Activated naive CD8-positive, alpha-beta T cell (primary cell): Measurements from ENCODE around the gene SDCBP2.

Source experiments
- H3K27ac Mint-ChIP-seq: one replicate; pipeline ENCODE4 v1.8.0; 2021; ENCODE audit warnings: mixed read lengths
- H3K27me3 Mint-ChIP-seq: one replicate; pipeline ENCODE4 v1.8.0; 2021; ENCODE audit warnings: mixed read lengths
- H3K36me3 Mint-ChIP-seq: one replicate; pipeline ENCODE4 v1.8.0; 2021; ENCODE audit warnings: mixed read lengths
- H3K4me1 Mint-ChIP-seq: one replicate; pipeline ENCODE4 v1.8.0; 2021; ENCODE audit warnings: low read depth, mixed read lengths
- H3K4me3 Mint-ChIP-seq: one replicate; pipeline ENCODE4 v1.8.0; 2021; ENCODE audit warnings: mild to moderate bottlenecking, mixed read lengths
- H3K9me3 Mint-ChIP-seq: one replicate; pipeline ENCODE4 v1.8.0; 2021; ENCODE audit warnings: low read depth, mixed read lengths

SDCBP2 gene

DNA sequence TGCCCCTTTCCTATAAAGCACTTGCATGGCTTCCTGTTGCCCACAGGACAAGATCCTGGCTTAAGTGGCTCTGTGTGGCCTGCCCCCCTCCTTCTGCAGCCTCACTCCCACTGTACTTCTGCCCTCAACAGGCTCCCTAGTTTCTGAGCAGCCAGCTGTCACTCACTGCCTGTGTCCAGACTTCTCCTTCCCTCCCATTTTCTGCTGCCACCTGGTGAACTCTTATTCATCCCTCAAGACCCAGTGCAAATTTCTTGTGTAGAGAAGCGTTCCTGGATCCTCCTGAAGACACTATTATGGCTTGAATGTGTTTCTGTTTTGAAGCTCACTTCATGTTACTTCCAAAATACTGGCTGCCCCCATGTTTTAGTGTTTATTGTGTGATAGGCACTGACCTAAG, 36.3 kb downstream of the SDCBP2 start:
- Mint-ChIP-seq H3K27me3 (no peaks in the 10 kb centered on the region), H3K9me3 (no peaks in the 10 kb centered on the region), H3K4me3 (no peak overlapping the region), H3K36me3 (peaks cover 3% of the 10 kb centered on the region), H3K27ac (no peak overlapping the region), H3K4me1 (peaks cover 44% of the 10 kb centered on the region)

DNA sequence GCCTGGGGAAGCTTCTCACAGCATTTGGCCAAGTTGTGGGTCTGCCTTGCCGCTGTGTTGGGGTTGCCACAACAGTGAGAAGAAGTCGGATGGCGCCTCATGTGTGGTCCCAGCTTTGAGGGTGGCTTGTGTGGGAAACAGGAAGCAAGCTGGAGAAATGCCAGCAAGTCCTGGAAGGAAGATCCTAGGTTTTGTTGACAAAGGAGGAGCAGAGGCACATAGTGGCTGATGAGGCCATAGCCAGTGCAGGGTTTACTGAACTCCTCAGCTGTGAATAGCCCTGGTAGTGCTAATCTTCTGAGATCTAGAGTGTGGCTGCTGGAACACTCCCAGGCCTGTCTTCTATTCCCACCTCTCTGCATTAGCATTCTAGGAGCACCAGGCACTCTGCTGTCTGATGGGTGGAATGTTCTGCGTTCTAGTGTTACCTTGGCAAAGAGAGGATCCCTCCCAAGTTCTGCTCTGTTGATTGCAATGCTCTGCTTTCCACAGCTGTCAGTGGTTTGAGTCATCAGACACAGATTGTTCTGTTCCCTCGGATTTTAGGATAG, 37.7 kb downstream of the SDCBP2 start:
- peaks cover 5% of the 10 kb centered on the region for H3K36me3 Mint-ChIP-seq
- peaks cover 57% of the 10 kb centered on the region for H3K4me1 Mint-ChIP-seq
- no peak overlapping the region for H3K27ac Mint-ChIP-seq
- H3K27me3 Mint-ChIP-seq: no peaks in the 10 kb centered on the region
- H3K4me3 Mint-ChIP-seq: no peak overlapping the region
- H3K9me3 Mint-ChIP-seq: no peaks in the 10 kb centered on the region

DNA sequence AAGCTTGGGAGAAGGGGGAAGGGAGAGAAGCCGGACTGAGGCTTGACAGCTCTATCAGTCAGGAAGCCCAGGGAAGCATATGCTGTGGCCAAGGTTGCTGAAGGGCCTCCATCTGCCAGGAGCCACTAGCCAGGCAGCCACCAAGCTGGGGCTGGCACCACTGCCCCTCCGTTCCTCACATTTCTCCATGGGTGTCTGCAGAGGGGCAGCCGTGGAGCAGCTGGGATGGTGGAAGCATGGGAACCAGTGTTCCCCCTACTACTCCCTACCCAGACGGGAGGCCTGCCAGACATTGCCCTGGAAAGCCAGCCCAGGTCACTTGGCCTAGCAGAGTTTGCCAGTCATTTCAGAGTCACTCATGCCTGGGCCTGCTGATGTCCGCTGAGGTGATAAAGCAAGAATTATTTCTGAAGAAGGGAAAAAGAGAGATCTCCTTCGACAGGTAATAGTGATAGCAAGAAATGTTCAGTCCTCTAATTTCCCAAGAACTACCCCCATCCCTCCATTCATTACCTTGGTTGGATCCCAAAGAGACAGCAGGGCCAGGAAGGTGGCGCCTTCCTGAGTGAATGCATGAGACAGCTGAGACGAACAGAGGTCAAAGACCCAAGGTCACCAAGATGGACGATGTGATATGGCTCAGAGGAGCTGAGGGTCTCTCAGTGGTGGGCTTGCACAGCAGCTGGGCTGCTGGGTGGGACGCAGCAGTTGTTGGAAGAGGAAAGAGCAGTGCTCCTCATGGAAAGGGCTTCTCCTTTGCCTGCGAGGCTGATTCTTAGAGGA, 41.0 kb downstream of the SDCBP2 start:
- Mint-ChIP-seq H3K4me1 (peaks cover 82% of the 10 kb centered on the region), H3K4me3 (peak overlapping the region; percentile 85), H3K9me3 (no peaks in the 10 kb centered on the region), H3K36me3 (peaks cover 7% of the 10 kb centered on the region), H3K27ac (peak overlapping the region; percentile 95), H3K27me3 (no peaks in the 10 kb centered on the region)

DNA sequence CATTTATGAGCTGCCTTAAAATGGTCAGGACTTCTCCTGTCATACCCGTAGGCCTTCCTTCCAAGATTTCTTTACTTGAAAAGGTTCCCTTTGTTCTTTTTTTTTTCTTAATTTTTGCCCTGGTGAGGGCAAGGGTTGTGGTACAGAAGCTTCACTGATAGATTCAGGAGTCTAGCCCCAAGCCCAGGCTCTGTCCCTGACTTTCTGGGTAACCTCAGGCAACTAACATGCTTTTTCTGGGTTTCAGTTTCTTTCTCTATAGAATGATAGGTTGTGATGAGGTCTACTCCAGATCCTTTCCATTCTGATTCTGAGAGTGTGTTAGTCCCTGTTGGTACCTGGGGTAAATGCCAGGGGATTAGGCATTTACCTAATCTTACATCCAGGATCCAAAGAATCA, 41.6 kb downstream of the SDCBP2 start:
- no peaks in the 10 kb centered on the region for H3K27me3 Mint-ChIP-seq
- peak overlapping the region; percentile 85 for H3K4me3 Mint-ChIP-seq
- H3K9me3 Mint-ChIP-seq: no peaks in the 10 kb centered on the region
- peak overlapping the region; percentile 95 for H3K27ac Mint-ChIP-seq
- peaks cover 7% of the 10 kb centered on the region for H3K36me3 Mint-ChIP-seq
- peaks cover 81% of the 10 kb centered on the region for H3K4me1 Mint-ChIP-seq

DNA sequence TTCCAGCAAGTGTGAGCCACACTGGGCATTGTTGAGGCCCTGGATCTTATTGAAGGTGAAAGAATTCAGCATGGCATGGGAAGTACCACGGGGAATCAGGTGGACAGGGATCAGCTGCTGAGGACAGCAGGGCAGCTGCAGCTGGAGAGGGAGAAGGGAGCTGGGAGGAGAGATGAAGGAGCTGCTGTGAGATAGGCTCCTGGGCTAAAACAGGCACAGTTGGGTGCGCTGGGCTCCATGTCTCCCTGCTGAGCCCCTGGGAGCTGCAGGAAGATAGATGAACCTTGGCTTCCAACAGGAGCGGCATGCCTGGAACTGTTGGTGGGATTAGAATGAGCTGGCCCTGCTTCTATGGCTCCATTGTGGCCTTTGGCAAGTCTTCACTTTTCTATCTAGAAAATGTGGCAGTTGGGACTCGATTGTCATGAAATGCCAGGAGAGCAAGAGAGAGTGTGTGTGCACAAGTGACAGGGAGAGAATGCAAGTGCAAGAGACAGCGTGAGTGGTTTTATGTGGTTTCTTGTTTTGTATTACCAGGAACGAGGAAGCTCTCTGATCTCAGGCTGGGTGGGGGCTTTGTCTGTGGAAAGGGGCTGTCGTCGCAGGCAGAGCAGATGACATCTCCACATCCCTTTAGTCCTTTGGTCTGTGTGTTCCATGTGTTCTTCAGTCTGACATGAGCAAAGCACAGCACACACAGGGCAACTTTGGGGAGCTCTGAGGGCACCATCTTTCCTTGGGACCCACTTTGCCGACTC, 42.5 kb downstream of the SDCBP2 start:
- H3K4me1 Mint-ChIP-seq: peaks cover 80% of the 10 kb centered on the region
- H3K27me3 Mint-ChIP-seq: no peaks in the 10 kb centered on the region
- H3K36me3 Mint-ChIP-seq: peaks cover 7% of the 10 kb centered on the region
- peak overlapping the region; percentile 95 for H3K27ac Mint-ChIP-seq
- no peaks in the 10 kb centered on the region for H3K9me3 Mint-ChIP-seq
- peak overlapping the region; percentile 85 for H3K4me3 Mint-ChIP-seq

DNA sequence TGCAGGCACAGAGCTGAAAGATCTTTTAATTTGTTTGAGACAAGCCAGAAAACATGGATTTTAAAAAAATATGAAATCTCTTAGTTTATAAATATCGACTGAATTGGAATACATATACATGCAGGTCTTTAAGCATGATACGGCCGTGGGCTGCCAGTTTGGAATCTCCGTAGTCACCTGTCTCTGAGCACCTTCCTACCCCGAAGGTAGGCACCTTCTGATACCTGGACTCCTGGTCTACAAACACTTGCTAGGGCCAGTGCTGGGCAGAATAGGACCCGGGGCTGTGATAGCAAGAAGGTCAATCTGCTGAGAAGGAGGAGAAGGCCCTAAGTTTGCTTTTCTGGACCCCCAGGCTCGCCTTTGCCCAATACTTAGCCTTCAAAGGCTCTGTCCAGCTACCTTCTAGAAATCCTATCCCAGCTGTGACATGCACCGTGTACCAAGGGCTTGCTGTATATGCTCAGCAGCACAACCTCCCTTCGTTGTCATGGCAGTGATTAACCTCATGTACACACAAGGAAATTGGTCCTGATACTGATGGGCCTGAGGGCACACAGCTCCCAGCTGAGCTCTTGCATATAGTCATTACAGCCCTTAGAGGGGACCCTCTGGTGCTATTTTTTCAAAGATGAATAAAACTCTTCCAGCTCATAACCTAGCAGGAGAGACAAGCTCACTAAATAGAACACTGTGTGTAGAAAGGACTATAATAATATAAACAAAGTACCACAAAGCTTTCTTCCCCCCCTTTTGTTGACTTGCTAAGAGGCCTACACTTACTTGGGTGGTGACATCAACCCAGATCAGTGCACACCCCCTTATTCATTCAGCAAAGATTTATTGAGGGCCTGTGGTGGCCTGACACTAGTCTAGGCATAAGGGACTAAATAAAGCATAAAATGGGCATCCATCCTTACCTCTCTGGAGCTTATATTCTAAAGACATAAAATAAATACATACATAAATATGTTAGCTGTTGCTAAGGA, 45.1 kb downstream of the SDCBP2 start:
- Mint-ChIP-seq H3K36me3 (peaks cover 7% of the 10 kb centered on the region), H3K27ac (peak overlapping the region; percentile 10), H3K27me3 (no peaks in the 10 kb centered on the region), H3K4me3 (no peak overlapping the region), H3K4me1 (peaks cover 88% of the 10 kb centered on the region), H3K9me3 (no peaks in the 10 kb centered on the region)

DNA sequence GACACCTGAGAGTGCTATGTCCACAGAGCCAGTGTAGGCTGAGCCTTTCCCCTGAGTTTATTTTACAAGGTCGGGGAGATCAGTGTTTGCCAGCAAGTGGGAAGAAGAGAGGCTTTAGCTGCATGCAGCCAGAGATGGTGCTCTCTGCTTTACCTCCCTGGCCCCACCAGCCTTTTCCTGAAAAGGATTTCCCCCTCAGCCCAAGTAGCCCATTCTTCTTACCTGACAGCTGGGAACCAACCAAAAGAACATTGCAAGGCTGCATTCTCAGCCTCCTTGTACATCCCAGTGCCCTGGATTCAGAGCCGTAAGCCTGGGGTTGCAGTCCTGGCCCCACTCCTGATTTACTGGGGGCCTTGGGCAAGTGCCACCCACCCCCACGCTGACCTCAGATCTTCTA, 46.0 kb downstream of the SDCBP2 start:
- Mint-ChIP-seq H3K9me3 (no peaks in the 10 kb centered on the region), H3K36me3 (peaks cover 4% of the 10 kb centered on the region), H3K4me3 (no peak overlapping the region), H3K4me1 (peaks cover 83% of the 10 kb centered on the region), H3K27ac (peak overlapping the region; percentile 10), H3K27me3 (no peaks in the 10 kb centered on the region)

DNA sequence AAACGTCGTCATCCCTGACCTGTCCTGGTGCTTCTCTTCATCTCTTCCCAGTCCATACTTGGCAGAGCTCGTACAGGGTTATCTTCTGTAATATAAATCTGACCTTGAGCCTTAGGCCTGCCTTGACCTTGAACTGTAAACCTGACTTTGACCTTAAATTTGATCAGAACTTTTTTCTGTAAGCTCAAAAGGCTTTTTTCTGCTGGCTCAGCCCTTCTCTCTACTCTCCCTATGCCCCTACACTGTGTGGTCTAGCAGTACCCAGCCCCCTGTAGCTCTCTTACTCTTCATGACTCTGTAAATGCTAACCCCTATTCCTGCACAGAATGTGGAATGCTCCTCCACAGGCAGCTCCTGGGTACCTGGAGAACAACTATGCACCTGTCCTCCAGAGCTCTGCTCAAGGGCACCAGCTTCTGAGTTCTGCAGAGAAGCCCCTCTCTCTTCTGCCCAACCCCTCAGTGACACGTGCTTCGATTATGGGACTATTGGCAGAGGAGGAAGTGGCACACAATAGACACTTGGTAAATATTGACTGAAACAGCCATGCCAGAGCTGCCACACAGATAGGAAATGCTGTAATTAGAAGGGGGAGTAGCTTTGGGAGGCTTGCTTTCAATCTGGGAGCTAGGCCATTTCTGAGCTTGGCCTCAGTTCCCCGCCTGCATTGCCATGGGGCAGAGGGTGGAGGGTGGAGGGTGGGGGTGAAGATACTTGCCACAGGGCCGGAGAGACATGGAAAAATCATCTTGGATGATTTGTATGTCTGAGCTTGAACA, 47.5 kb downstream of the SDCBP2 start:
- Mint-ChIP-seq H3K4me3 (peak overlapping the region; percentile 66), H3K36me3 (peaks cover 2% of the 10 kb centered on the region), H3K9me3 (no peaks in the 10 kb centered on the region), H3K27ac (peak overlapping the region; percentile 87), H3K27me3 (no peaks in the 10 kb centered on the region), H3K4me1 (peaks cover 69% of the 10 kb centered on the region)

DNA sequence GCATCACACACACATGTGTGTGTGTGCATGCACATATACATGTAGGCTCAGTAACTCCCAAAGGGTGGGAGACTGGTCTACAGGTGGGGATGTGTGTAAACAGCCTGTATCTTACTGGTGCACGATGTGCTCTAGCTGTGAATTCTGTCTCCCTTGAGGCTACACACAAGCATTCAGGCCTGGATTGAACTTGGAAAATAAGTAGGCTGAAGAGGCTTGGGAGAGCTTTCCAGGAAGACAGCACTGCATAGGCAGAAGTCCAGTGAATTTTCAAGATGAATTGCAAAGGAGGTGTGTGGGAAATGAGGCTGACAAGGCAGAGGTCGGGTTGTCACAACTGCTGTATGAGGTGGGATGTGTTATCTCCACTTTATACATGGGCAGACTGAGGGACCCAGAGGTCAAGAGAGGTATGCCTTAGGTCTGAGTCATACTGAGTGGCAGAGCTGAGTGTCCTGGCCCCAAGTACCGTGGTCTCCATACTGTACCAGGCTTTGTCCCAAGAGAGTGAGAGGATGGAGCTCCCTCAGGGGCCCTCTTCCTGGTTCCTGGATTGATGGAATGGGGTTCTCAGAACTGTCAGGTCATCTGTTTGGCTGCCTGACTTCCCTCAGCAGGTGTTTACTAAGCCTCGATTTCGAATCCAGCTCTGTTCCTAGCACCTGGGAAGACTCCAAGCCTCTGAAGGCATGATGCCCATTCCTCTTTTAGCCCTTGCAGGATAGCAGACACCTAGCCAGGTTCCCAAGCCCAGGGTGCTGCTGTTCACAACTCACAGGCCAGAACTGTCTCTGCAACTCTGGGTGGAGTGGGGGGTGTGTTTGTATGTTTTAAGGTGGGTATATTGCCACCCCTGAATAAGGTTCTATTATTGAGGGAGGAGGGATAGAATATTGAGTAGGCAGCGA, 48.5 kb downstream of the SDCBP2 start:
- H3K36me3 Mint-ChIP-seq: peaks cover 2% of the 10 kb centered on the region
- peak overlapping the region; percentile 87 for H3K27ac Mint-ChIP-seq
- no peaks in the 10 kb centered on the region for H3K27me3 Mint-ChIP-seq
- H3K4me1 Mint-ChIP-seq: peaks cover 68% of the 10 kb centered on the region
- no peaks in the 10 kb centered on the region for H3K9me3 Mint-ChIP-seq
- H3K4me3 Mint-ChIP-seq: peak overlapping the region; percentile 66

DNA sequence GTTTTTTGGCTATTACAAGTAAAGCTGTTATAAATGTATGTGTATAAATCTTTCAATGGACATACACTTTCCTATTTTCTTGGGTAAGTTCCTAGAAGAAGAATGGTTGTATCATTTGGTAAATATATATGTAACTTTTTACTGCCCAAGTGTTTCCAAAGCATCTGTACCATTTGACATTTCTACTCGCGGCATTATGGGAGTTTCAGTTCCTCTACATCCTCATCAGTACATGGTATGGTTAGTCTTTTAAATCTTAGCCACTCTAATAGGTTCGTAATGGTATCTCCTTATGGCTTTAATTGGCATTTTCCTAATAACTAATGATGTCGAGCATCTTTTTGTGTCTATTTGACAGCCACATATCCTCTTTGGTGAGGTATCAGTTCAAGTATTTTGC, 49.9 kb downstream of the SDCBP2 start:
- Mint-ChIP-seq H3K9me3 (no peaks in the 10 kb centered on the region), H3K4me3 (no peak overlapping the region), H3K36me3 (no peaks in the 10 kb centered on the region), H3K27ac (no peak overlapping the region), H3K27me3 (no peaks in the 10 kb centered on the region), H3K4me1 (peaks cover 57% of the 10 kb centered on the region)

DNA sequence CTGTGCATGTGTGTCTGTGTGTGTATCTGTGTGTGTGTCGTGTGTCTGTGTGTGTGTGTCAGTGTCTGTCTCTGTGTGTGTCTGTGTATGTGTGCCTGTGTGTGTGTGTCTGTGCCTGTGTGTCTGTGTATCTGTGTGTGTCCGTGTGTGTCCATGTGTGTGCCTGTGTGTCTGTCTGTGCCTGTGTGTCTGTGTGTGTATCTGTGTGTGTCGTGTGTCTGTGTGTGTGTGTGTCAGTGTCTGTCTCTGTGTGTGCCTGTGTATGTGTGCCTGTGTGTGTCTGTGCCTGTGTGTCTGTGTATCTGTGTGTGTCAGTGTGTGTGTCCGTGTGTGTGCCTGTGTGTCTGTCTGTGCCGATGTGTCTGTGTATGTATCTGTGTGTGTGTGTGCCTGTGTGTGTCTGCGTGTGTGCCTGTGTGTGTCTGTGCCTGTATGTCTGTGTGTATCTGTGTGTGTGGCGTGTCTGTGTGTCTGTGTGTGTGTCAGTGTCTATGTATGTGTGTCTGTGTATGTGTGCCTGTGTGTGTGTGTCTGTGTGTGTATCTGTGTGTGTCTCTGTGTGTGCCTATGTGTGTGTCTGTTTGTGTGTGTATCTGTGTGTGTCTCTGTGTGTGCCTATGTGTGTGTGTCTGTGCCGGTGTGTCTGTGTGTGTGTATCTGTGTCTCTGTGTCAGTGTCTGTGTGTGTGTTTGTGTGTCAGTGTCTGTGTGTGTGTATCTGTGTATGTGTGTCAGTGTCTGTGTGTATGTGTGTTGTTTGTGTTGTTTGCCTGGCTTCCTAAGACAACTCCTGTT, 51.2 kb downstream of the SDCBP2 start:
- Mint-ChIP-seq H3K4me1 (peaks cover 57% of the 10 kb centered on the region), H3K9me3 (no peaks in the 10 kb centered on the region), H3K36me3 (no peaks in the 10 kb centered on the region), H3K4me3 (no peak overlapping the region), H3K27ac (no peak overlapping the region), H3K27me3 (no peaks in the 10 kb centered on the region)

DNA sequence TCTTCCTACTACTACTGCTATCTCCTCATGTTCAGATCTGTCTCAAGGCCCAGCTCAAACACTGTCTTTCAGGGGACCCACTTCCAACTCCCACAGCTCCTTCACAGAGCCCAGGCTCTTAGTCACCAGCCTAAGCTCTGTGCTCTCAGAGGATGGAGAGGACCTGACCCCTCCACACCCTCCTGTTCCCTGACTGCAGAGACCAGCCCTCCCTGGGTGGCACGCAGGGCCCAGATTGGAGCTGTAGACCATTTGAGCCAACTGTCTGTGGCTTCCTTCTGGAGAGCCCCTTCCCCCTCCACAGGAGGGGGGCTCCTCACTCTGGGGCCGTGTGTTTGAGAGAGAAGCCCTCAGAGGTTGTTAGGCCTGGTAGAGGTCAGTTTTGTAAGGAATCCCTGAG, 53.0 kb downstream of the SDCBP2 start:
- Mint-ChIP-seq H3K27ac (peak overlapping the region; percentile 25), H3K27me3 (no peaks in the 10 kb centered on the region), H3K4me1 (peaks cover 61% of the 10 kb centered on the region), H3K9me3 (no peaks in the 10 kb centered on the region), H3K4me3 (no peak overlapping the region), H3K36me3 (no peaks in the 10 kb centered on the region)
